Endothelial cell of hepatic sinusoid (primary cell): Measurements from ENCODE around the gene TTC8.
"Not testable (repeated sequence)": the region's sequence is repeated elsewhere in the genome, so short reads cannot be mapped to it uniquely, and the experiment has no call there.

Source experiments
- in situ Hi-C: cut with HindIII; loops from 2 replicates; pipeline ENCODE4 v1.10.0; 2017; ENCODE audit warnings: low sequenced_read_pairs

TTC8 gene

DNA sequence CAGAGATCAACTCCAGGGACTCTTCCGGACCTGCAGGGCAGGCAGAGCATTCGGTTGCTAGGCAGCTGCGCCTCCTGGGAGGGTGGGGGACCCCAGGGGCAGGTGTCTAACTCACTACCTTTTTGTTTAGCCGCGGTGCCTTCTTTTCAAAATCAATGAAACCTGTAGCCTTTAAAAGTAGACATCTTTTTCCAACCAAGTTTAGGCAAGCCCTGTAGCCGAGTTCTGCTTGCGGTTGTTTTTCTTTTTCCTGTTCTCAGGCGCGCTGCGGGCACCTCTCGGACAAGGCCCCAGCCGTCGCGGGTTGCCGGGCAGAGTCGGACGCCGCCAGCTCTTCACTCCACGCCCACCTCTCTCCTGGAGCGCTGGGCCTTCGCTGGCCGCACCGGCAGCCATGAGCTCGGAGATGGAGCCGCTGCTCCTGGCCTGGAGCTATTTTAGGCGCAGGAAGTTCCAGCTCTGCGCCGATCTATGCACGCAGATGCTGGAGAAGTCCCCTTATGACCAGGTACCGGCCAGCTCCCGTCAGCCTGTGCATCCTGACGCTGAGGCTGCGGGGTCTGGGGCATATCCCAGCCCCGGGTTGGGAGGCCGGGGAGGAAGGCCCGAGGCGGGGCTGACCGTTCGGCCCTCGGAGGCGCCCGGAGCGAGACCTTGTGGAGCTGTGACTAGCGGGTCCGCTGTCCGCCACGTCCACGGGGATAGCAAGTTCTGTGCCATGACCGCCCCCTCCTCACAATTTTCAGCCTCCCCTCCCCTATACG, at the start of gene TTC8:
Gene TTC8, plus strand, starts transcription at position 338 of the 764 bp plus-strand sequence. Its CDS starts 57 bp downstream, at position 395.
- in situ Hi-C loops = no loop called here

DNA sequence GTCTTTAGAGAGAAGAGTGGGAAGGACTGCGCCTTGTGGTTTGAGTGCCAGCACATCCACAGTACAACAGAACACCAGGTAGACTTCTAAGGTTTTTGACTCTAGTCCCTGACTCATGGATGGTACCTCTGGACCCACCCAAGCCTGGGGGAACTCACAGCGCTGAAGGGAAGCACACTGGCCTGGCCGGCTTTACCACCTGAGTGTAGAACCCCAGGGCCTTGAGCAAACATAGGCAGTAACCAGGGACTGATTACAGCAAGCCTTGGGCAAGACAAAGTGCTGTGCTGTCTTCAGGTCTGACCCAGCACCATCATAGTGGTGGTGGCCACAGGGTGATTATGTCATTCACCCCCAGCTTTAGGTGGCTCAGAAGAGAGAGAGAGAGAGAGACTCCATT, 48.9 kb upstream of the TTC8 start:
- in situ Hi-C loops = no loop called here

DNA sequence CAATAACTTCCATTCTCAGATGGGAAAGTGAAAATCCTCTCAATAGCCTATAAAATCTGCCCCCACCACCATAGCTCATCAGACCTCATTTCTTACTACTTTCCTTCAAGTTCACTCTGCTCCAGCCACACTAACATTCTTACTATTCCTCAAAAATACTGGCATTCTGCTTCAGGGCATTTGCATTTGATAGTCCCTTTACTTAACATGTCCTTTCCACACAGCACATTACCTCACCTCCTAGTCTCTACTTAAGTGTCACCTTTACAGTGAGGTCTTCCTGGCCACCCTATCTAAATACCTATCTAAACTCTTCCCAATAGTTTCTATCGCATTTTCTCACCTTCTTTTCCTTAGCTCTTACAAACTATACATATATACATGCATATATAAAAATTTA, 38.5 kb upstream of the TTC8 start:
- in situ Hi-C loops = no loop called here

DNA sequence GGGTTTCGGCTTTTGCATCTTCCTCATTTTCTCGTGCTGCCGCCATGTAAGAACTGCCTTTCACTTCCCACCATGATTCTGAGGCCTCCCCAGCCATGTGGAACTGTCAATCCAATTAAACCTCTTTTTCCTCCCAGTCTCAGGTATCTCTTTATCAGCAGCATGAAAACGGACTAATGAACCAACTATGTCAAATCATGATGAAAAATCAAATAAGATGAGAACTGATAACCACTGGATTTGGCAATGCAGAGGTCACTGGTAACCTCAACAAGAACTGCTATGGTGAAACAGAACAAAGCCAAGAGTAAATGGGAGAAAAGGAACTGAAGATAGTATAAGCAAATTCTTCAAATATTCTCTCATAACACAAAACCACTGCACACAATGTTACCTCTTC, 37.7 kb upstream of the TTC8 start:
- in situ Hi-C loops = no loop called here

DNA sequence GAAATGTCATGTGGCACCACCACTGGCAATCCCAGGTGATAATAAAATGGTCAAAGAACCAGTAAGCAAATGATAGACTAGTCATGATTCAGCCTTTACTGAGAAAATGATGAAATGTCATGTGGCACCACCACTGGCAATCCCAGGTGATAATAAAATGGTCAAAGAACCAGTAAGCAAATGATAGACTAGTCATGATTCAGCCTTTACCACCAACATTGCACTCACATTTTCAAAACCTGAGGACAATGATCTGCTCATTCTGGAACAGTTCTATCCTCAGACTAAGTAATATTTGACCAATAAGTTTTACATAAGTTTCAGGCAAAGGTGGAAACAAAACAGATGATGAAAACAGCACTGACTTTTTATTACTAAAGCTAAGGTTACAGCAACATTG, 34.9 kb upstream of the TTC8 start:
- in situ Hi-C loops = not testable (repeated sequence)

DNA sequence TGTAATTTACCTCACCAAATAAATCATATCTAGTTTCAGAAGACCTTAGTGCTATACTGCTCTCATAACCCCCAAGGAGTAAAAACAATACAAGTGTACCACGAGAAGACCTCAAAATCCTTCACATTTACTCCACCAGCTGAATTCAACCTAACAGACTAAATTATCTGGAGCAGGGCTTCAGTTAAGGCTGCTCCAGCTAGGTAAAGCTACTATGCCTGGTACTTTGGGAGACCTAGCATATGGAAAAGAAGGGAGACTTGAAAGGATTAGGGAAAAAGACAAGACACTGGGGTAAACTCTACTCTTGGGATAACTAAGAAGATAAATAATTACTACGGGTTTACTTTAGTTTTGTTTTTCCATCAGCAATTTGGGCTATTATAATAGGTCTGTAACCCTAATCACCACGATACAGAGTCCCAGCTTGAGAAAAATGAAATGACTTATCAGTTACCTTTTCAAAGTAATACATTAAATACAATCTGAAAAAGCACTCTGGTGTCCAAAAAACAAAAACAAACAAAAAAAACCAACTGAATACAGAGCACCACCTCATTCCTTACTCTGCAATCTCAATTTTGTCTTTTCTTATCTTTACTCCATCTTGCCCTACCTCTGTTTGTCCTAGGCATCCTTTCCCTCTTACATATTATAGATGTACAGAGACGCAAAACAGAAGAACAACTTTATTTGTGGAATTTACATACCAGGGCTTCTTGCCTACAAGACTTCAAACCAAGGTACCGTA, 33.8 kb upstream of the TTC8 start:
- in situ Hi-C loops = no loop called here

DNA sequence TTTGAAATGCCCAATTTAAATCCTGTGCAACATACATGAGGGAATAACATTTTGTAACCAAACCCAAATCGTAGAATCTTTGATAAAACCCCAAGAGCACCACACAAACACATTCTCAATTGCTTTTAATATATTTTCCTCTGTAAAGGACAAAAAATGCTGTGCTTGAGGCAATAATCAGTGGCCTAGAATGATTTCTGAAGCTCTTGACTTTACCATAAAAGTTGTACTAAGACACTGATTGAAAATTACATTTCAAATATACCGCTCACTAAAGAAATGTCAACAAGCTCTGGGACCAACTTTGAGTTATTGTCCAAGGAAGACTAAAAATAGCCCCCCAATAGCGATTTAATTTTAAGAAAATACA, 33.2 kb upstream of the TTC8 start:
- in situ Hi-C loops = no loop called here

DNA sequence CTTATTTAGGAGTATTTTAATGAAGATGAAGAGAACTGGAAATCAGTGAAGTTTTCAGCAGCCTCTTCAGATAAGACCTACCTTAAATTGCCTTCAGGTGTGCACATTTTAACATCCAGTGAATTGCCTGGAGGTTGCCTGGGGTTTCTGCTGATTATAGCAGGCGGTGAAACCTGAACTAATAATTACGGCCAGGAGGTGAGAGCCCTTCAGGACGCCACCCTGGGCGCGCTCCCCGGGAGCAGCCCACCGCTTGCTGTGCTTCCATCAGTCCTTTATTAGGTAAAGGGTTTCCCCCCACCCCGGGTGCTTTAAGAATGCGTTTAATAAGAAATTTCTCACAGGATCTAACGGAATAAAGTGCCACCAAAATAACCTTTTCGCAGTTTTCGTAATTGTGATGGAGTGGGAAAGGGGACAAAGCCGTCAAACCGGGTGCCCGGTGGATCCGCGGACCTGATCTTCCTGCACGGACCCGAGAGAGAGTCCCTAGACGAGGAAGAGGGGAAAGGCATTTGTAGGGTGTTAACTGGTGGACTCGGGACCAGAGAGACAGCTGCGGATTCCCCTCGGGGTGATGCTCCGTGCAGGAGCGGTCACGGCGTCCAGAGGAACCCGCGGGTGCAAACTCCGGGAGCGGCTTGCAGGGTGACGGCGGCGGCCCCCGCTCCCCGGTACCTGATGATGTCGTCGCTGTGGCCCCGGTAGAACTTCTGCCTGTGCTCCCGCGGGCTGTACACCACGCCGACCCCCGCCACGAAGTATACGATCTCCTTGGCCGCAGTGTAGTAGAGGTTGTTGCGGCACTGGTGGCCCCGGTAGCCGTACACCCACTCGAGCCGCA, 32.6 kb upstream of the TTC8 start:
- in situ Hi-C loops = no loop called here

DNA sequence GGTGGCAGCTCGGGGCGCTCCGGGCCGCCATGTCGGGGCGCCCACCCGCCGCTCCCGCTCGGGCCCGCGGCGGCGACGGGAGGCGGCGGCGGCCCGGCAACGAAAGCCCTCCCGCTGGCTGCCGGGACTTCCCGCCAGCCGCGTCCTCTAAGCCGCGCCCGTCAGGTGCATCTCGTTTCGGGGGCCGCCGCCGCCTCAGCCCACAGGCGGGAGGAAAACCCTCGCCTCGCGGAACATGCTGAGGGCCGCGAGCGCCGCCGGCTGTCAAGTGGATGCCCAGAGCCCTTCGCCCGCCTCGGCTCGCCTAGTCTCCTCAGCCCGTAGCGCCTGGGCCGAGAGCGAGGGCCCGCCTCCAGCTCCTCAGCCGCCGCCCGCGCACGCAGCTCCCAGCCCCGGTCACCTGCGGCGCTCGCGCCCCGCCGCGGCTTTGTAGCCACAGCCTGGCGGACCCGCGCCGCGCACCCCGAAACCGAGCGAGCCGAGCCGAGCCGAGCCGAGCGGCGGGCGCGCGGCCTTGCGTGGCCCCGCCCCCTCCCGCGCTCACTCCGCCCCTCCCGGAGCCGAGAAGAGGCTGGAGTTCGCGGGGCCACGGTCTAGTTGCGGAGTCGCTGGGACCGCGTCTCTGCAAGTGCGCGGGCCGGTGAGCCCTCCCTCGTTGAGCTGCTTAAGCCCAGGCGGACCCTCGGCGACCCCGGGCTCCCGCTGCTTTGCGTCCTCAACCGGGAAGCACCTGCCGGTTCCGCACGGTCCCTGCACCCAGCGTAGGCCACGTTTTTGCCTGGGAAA, 31.8 kb upstream of the TTC8 start, which contains the start of gene EML5:
Gene EML5, minus strand, starts transcription at position 481 of the 786 bp plus-strand sequence. Its CDS starts 450 bp downstream, at position 31.
- in situ Hi-C loops = no loop called here

DNA sequence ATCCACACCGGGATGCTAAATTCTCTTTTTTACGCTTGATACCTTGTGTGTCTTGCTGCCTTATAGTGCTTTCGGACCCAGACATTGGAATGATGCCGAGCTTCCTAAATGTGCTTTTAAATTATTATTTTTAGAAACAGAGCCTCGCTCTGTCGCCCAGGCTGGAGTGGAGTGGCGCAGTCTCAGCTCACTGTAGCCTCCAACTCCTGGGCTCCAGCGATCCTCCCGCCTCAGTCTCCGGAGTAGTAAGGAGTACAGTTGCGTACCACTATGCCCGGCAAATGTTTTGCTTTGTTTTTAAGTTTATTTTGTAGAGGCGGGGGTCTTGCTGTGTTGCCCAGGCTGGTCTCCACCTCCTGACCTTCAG, 31.2 kb upstream of the TTC8 start:
- in situ Hi-C loops = no loop called here

DNA sequence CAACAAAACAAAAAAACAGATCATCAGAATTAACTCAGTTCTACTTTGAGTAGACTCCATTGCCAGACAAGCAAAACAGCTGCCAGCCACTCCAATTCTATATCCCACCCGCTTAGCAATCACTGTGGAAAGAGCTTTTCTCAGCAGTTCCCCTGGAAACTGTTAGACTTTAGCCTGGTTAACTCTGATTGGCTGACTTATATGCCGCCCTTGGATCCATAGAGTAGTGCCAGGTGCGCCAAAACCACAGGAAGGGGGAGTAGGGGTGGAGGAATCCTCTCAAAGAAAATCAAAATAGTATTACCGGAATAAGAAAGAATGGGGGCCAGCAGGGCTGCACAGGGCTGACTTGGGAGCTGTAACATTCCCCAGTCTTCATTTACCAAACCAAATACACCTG, 26.3 kb upstream of the TTC8 start:
- in situ Hi-C loops = no loop called here

DNA sequence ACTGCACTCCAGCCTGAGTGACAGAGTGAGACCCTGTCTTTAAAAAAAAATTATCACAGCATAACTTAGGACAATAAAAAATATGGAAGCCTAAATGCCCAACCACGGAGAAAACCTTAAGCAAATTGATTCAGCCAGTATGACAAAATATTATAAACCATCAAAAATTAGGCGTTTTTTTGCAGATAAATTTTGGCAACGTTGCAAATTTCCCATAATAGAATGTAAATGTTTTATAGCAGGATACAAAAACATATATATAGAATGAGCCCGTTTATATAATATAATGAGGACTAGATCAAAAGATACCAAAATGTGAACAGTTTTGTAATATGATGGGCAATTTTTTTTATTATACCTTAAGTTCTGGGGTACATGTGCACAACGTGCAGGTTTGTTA, 24.9 kb upstream of the TTC8 start:
- in situ Hi-C loops = no loop called here

DNA sequence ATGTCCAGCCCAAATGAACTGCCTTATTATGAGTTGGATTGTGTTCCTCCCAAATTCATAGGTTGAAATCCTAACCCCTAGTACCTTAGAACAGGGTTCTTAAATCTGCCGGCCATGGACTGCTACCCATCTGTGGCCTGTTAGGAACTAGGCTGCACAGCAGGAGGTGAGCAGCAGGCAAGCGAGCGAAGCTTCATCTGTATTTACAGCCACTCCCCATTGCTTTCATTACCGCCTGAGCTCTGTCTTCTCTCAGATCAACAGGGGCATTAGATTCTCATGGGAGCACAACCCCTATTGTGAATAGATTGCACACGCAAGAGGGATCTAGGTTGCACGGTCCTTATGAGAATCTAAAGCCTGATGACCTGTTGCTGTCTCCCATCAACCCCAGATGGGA, 21.9 kb upstream of the TTC8 start:
- in situ Hi-C loops = no loop called here

DNA sequence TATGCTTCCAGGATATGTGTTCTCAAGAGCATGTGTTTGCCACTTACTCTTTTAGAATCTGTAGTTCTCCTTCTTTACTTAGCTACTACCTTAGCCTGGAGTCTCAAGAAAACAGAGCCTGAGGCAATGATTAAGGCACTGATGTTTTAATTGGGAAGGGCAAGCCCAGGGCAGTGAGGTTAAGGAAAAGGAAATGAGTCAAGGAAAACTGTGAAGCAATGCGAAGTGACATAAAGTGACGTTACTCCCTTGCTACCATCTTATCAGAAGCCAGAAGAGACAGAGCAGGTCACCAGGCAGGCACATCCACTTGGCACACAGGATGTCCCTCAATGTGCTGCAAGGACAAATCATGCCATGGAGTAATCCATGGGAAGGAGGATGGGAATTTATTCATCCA, 20.4 kb upstream of the TTC8 start:
- in situ Hi-C loops = no loop called here

DNA sequence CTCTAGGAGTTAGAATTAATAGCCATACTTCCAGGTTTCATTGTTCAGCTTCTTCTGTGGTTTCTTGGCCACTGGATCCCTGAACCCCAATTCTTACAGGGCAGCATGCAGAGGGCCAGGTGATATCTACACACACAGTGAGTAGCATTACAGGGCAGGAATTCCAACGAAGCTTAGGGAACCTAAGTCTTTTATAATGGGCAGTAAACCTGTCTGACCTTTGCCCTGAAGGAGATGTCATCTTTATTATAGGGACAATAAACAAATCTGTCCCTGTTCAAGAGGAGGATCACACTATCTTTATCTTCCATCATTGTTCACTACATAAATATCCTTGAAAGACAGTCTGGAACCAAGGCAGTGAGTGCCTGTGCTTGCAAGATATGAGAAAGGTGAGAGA, 20.0 kb upstream of the TTC8 start:
- in situ Hi-C loops = no loop called here

DNA sequence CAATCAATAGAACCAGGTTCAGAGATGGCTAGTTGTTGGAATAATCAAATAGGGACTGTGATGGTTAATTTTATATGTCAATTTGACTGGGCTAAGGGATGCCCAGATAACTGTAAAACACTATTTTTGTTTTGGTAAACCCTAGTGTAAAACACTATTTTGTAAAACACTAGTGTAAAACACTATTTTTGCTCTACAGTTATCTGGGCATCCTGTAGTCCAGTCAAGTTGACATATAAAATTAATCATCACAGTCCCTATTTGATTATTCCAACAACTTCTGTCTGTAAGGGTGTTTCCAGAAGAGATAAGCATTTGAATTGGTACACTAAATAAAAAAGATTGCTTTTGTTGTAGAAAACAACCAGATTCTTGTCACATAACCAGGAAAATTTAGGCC, 16.1 kb upstream of the TTC8 start:
- in situ Hi-C loops = no loop called here

DNA sequence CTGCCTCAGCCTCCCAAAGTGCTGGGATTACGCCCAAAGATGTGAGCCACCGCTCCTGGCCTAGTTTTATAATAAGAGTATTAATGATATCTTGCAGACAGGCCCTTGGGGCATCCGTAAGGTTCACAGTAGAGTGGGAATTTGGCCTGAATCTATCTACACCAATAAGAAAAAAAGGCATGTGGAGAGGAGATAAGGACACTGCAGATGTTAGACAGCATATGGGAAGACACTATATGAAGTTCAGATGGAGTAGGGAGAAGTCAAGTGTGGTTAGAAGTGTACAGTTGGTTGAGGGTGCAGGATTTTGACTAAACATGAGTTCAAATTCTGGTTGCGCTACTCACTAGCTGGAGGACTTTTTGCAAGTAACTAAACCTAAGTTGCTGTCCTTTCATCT, 8.5 kb upstream of the TTC8 start:
- in situ Hi-C loops = no loop called here

DNA sequence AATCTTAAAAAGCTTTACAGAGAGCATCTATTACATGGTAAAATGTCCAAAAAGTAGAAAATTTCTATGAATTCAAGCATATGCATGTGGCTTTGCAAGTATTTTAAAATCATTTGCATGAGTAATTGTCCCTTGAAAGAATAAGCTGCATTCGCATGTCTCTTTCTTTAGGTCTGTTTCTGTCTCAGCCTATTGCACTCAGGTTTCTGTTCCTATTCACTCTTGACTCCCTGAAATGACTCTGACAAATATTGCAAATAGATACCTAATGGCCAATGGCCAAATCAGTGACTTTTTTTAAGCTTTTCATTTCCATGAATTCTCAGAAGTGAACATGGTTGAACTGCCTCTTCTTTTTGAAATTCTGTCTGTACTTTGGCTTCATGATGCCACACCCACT, 6.4 kb upstream of the TTC8 start:
- in situ Hi-C loops = no loop called here

DNA sequence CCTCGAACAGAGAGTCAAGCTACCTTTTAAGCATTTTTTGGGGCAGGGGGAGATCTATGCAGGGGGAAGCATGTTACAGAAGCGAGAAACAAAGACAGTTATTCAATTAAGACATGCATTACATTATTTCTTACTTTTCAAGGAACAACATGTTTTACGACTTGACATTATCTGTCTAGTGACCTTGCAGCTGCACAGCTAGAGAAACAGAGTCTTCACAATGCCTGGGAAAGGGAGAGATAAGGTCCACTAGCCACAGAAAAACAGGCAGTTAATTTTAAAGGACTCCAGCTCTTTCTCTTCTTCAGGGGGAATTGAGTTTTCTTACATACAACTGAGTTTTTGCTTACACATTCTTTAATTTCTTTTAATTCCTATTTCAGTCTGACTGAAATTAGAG, 4.8 kb upstream of the TTC8 start:
- in situ Hi-C loops = not testable (repeated sequence)

DNA sequence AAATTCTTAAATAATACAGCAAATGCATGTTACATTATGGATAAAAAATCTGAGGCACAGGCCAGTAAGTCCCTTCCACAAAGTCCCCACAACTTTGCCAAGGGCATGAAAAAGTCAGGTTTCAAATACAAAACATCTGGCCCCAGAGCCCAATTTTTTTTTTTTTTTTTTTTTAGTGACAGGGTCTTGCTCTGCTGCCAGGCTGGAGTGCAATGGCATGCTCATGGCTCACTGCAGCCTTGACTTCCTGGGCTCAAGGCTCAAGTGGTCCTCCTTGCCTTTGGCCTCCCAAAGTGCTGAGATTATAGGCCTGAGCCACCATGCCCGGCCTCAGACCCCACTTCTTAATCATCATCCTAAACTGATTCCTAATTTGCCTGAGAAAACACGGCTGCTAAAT, 3.1 kb upstream of the TTC8 start:
- in situ Hi-C loops = no loop called here

DNA sequence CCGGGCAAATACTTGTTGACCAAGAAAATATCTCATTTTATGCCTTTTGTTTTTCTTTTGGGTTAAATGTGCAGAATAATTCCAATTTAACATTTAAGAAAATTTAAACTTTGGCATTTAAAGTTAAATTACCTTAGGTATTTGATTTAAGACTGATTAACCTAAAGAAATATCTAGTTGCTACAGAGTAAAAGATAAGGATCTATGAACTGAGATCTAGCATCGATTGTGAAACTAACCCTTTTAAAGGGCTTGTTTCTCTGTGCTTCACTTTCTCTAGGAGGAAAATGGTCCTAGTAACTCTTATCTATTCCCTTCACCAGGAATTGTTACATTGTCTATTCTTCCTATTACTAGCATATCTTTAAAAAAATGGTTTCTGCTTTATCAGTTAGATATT, 2.6 kb upstream of the TTC8 start:
- in situ Hi-C loops = no loop called here
